Vagina (tissue), 2 donors: ENCODE measurements around the gene SLC25A43. TPM values are rescaled to one million over a fixed set of nuclear protein-coding genes. Genes with fewer than 3 reads are reported as not detected.
"Not testable (repeated sequence)": the region's sequence is repeated elsewhere in the genome, so short reads cannot be mapped to it uniquely, and the experiment has no call there.

Experiments used
- DNase-seq, 2 donors: peaks; one replicate each; pipeline ENCODE4 v3.0.0-alpha.2; 2017; ENCODE audit errors: extremely low spot score in 2 of 2
- H3K27ac ChIP-seq: fragments of 200-600 bp; sonication (generic); one replicate; pipeline ENCODE4 v1.5.1; 2019
- H3K27me3 ChIP-seq: fragments of 200-600 bp; sonication (generic); one replicate; pipeline ENCODE4 v1.5.1; 2019
- H3K36me3 ChIP-seq, 2 donors: fragments of 200-600 bp; sonication (generic); one replicate each; pipeline ENCODE4 v1.5.1; 2017 to 2019
- H3K4me1 ChIP-seq: fragments of 200-600 bp; sonication (generic); one replicate; pipeline ENCODE4 v1.5.1; 2019
- H3K4me3 ChIP-seq, 2 donors: fragments of 200-600 bp; sonication (generic); 1 replicate in 1 of 2; 2 replicates in 1 of 2; pipeline ENCODE4 v1.5.1; 2016 to 2019
- H3K9me3 ChIP-seq: fragments of 200-600 bp; sonication (generic); one replicate; pipeline ENCODE4 v1.5.1; 2019
- POLR2A ChIP-seq, 2 donors: fragments of 450-650 bp; IDR thresholded peaks; one replicate each; pipeline ENCODE4 v1.6.1; 2017; ENCODE audit warnings: antibody characterized with exemption in 2 of 2, mild to moderate bottlenecking in 2 of 2, moderate library complexity in 2 of 2
- POLR2AphosphoS5 ChIP-seq, 2 donors: sonication (generic); formaldehyde crosslinking; IDR thresholded peaks; one replicate each; pipeline ENCODE4 v1.9.0; 2017; ENCODE audit warnings: antibody characterized with exemption in 2 of 2, mild to moderate bottlenecking in 2 of 2, low read depth in 1 of 2; ENCODE audit not compliant: insufficient read depth in 1 of 2
- intact Hi-C: fragments of 100-400 bp; cut with DNase I; formaldehyde crosslinking; loops from one replicate; pipeline ENCODE4 v1.15.1; 2023
- total RNA-seq: library from RNA; depleted of rRNA; stranded (reverse); fragments of >200 nt; gene quantifications from one replicate; pipeline ENCODE4 v1.2.3, GENCODE V29; 2016
- TF ChIP-seq, protein P1 (sequence below), 3 experiments: fragments of 450-650 bp in 2 of 3; fragments of 200-600 bp in 1 of 3; sonication (generic) in 1 of 3; IDR thresholded peaks; one replicate each; pipeline ENCODE4 v1.5.1; 2017 to 2019; ENCODE audit warnings: antibody characterized with exemption in 3 of 3, mild to moderate bottlenecking in 2 of 3, moderate library complexity in 2 of 3

The SLC25A43 gene
- total RNA-seq, 1 donor from 2014 or later: 25.5 TPM

- no peak for TF ChIP-seq POLR2A (IDR thresholded peaks at IDR 0.05)
- TF ChIP-seq, protein P1, sequence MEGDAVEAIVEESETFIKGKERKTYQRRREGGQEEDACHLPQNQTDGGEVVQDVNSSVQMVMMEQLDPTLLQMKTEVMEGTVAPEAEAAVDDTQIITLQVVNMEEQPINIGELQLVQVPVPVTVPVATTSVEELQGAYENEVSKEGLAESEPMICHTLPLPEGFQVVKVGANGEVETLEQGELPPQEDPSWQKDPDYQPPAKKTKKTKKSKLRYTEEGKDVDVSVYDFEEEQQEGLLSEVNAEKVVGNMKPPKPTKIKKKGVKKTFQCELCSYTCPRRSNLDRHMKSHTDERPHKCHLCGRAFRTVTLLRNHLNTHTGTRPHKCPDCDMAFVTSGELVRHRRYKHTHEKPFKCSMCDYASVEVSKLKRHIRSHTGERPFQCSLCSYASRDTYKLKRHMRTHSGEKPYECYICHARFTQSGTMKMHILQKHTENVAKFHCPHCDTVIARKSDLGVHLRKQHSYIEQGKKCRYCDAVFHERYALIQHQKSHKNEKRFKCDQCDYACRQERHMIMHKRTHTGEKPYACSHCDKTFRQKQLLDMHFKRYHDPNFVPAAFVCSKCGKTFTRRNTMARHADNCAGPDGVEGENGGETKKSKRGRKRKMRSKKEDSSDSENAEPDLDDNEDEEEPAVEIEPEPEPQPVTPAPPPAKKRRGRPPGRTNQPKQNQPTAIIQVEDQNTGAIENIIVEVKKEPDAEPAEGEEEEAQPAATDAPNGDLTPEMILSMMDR (IDR thresholded peaks at IDR 0.05): no peak
- no peak for TF ChIP-seq POLR2AphosphoS5 (IDR thresholded peaks at IDR 0.05; ENCODE audit: insufficient read depth in 1 of 2, low read depth in 1 of 2)
- DNase-seq: no peak
- no peak overlapping the region for H3K27ac ChIP-seq
- H3K36me3 ChIP-seq: no peaks in the 10 kb centered on the region
- intact Hi-C loops: no loop called here
- no peak overlapping the region for H3K4me3 ChIP-seq
- no peaks in the 10 kb centered on the region for H3K9me3 ChIP-seq
- no peaks in the 10 kb centered on the region for H3K4me1 ChIP-seq
- H3K27me3 ChIP-seq: no peaks in the 10 kb centered on the region
These were observed 28.1 kb downstream of the SLC25A43 start for GRCh38 chrX:119427024-119427794.

DNA sequence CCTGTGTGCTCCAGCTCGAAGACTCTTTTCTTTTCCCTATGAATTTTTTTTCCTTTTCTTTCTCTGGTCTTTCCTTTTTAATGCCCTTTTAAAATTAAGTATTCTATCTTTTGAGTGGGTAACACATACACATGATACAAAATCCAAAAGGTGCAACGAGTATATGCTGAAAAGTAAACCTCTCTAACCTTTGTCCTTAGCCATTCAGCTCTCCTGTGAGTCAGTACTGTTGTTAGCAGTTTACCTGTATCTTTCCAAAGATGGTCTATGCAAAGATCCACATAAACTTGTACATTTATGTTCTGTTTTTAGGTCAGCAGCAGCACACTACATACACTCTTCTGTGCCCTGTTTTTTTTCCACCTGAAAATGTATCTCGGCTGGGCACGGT, 28.7 kb downstream of the SLC25A43 start:
- TF ChIP-seq, protein P1 (IDR thresholded peaks at IDR 0.05): no peak
- TF ChIP-seq POLR2A (IDR thresholded peaks at IDR 0.05) (no peak), POLR2AphosphoS5 (IDR thresholded peaks at IDR 0.05; ENCODE audit: insufficient read depth in 1 of 2, low read depth in 1 of 2) (no peak)
- H3K27me3 ChIP-seq: no peaks in the 10 kb centered on the region
- no peaks in the 10 kb centered on the region for H3K36me3 ChIP-seq
- no peak for DNase-seq
- H3K27ac ChIP-seq: no peak overlapping the region
- H3K4me3 ChIP-seq: no peak overlapping the region
- H3K9me3 ChIP-seq: no peaks in the 10 kb centered on the region
- H3K4me1 ChIP-seq: no peaks in the 10 kb centered on the region
- intact Hi-C loops: no loop called here

DNA sequence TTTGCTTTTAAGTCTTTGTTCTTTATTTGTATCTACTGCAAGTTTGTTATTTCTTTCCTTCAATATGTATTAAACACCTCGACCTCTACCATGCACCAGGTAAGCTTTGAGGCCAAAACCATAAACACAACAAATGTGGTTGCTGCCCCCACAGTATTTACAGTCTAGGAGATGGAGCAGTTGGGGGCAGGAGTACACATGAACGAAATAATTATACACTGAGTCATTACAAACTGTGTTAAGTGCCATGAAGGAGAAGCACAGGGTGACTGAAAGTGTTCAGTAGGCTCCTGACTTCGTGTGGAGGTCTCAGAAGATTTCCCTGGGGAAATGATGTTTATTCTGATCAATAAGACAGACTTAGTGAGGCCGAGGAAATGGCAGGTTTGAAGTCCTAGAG, 30.3 kb downstream of the SLC25A43 start:
- no peaks in the 10 kb centered on the region for H3K4me1 ChIP-seq
- TF ChIP-seq POLR2AphosphoS5 (IDR thresholded peaks at IDR 0.05; ENCODE audit: insufficient read depth in 1 of 2, low read depth in 1 of 2) (no peak), POLR2A (IDR thresholded peaks at IDR 0.05) (no peak)
- TF ChIP-seq, protein P1 (IDR thresholded peaks at IDR 0.05): no peak
- H3K27me3 ChIP-seq: no peaks in the 10 kb centered on the region
- H3K36me3 ChIP-seq: no peaks in the 10 kb centered on the region
- no peak overlapping the region for H3K4me3 ChIP-seq
- H3K27ac ChIP-seq: no peak overlapping the region
- intact Hi-C loops: no loop called here
- no peak for DNase-seq
- H3K9me3 ChIP-seq: no peaks in the 10 kb centered on the region

DNA sequence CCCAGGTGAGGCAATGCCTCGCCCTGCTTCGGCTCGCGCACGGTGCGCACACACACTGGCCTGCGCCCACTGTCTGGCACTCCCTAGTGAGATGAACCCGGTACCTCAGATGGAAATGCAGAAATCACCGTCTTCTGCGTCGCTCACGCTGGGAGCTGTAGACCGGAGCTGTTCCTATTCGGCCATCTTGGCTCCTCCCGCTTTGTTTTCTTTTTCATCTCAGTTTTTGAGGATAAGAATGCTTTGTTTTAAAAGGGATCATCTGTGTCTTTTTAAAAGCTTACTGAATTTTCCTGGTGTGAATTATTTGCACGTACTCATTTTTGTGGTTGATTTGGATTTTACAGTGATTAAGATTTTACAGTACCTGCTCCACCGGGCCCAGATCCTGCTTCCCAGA, 42.2 kb downstream of the SLC25A43 start:
- H3K36me3 ChIP-seq, DNase-seq, H3K4me1 ChIP-seq, H3K9me3 ChIP-seq, H3K27me3 ChIP-seq, H3K27ac ChIP-seq, H3K4me3 ChIP-seq, intact Hi-C loops: not testable (repeated sequence)

DNA sequence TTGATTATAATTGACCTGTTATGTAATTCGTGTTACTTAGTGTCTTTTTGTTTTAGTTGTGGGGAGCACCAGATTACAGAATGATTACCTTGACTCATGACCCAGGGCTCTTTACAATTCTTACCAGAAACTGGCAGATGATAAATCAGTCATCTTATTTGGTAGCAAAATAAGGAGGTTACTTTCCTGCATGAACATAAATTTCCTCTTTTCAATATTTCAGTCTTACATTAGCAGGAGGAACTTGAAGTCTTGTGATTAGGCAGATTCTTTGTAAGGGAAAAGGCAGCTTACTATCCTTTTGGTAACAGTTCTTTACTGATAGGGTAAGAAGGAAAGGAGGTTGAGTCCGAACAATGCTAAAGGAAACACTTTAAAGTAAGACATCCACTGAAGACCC, 43.1 kb downstream of the SLC25A43 start:
- intact Hi-C loops: no loop called here
- Histone ChIP-seq H3K36me3 (no peaks in the 10 kb centered on the region), H3K4me3 (no peak overlapping the region), H3K9me3 (no peaks in the 10 kb centered on the region), H3K4me1 (no peaks in the 10 kb centered on the region), H3K27ac (no peak overlapping the region), H3K27me3 (no peaks in the 10 kb centered on the region)
- DNase-seq: no peak
- TF ChIP-seq, protein P1 (IDR thresholded peaks at IDR 0.05): no peak
- TF ChIP-seq POLR2AphosphoS5 (IDR thresholded peaks at IDR 0.05; ENCODE audit: insufficient read depth in 1 of 2, low read depth in 1 of 2) (no peak), POLR2A (IDR thresholded peaks at IDR 0.05) (no peak)
